IMR-90 (cell line): ENCODE measurements around the gene GRM2. TPM values are rescaled to one million over a fixed set of nuclear protein-coding genes. Genes with fewer than 3 reads are reported as not detected.

Experiments used
- ATAC-seq: fragments of 200-7000 bp; cut with Tn5 transposase; 2 replicates; pipeline ENCODE4 v1.9.1; 2020; ENCODE audit warnings: low read depth, mild to moderate bottlenecking, moderate library complexity
- BruUV-seq: library from RNA; stranded (reverse); fragments of 400-500 nt; replicated peaks from 2 replicates; lab custom pipeline; 2021; lab: Mats Ljungman, UMichigan
- CTCF ChIA-PET: fragments of 300-600 bp; formaldehyde crosslinking; extraction: SDS; loops from one replicate; lab custom pipeline; 2021; ENCODE audit warnings: antibody characterized with exemption; lab: Yijun Ruan, JAX
- POLR2A ChIA-PET: fragments of 300-600 bp; sonication (Branson Sonifier 250); formaldehyde crosslinking; loops from one replicate; lab custom pipeline; 2022; ENCODE audit warnings: antibody characterized with exemption; ENCODE audit not compliant: unreplicated experiment; lab: Charles Lee
- DNase-seq: peaks from one replicate; pipeline ENCODE4 v3.0.0; 2013
- H2AFZ ChIP-seq: replicated peaks from 2 replicates; pipeline ENCODE3; 2013; ENCODE audit warnings: low read length, mild to moderate bottlenecking; ENCODE audit not compliant: poor library complexity
- H2AK5ac ChIP-seq: 2 replicates; pipeline ENCODE4 v1.6.1; 2013; ENCODE audit warnings: low read depth, low read length, inconsistent platforms
- H2AK9ac ChIP-seq: replicated peaks from 2 replicates; pipeline ENCODE3; 2013; ENCODE audit warnings: mild to moderate bottlenecking, low read depth, low read length, moderate library complexity; ENCODE audit not compliant: poor library complexity
- H2BK120ac ChIP-seq: 2 replicates; pipeline ENCODE4 v1.6.1; 2013; ENCODE audit warnings: low read depth, low read length, inconsistent platforms
- H2BK15ac ChIP-seq: 3 replicates; pipeline ENCODE4 v1.6.1; 2013; ENCODE audit warnings: low read depth, low read length, inconsistent platforms
- H2BK20ac ChIP-seq: 2 replicates; pipeline ENCODE4 v1.6.1; 2013; ENCODE audit warnings: low read depth, mild to moderate bottlenecking, inconsistent platforms, low read length, moderate library complexity
- H2BK5ac ChIP-seq: 2 replicates; pipeline ENCODE4 v1.6.1; 2013; ENCODE audit warnings: mild to moderate bottlenecking, low read depth, low read length, inconsistent platforms; ENCODE audit not compliant: poor library complexity, severe bottlenecking
- H3K14ac ChIP-seq: replicated peaks from 2 replicates; pipeline ENCODE4 v1.6.1; 2013; ENCODE audit warnings: low read depth, low read length, inconsistent platforms
- H3K18ac ChIP-seq: 2 replicates; pipeline ENCODE4 v1.6.1; 2013; ENCODE audit warnings: low read depth, low read length, control low read depth
- H3K23ac ChIP-seq: 2 replicates; pipeline ENCODE4 v1.6.1; 2013; ENCODE audit warnings: low read depth, low read length, inconsistent platforms
- H3K27ac ChIP-seq: 2 replicates; pipeline ENCODE4 v1.5.1; 2013; ENCODE audit warnings: mild to moderate bottlenecking, control low read depth, low read length; ENCODE audit not compliant: insufficient read depth
- H3K27me3 ChIP-seq: 2 replicates; pipeline ENCODE4 v1.6.1; 2013; ENCODE audit warnings: low read length; ENCODE audit not compliant: control insufficient read depth, insufficient read depth
- H3K36me3 ChIP-seq: 2 replicates; pipeline ENCODE4 v1.6.1; 2013; ENCODE audit warnings: low read length, mixed read lengths; ENCODE audit not compliant: control insufficient read depth, insufficient read depth
- H3K4ac ChIP-seq: 2 replicates; pipeline ENCODE4 v1.6.1; 2013; ENCODE audit warnings: low read depth, low read length, inconsistent platforms
- H3K4me1 ChIP-seq: 2 replicates; pipeline ENCODE4 v1.6.1; 2013; ENCODE audit warnings: low read length, mixed read lengths; ENCODE audit not compliant: control insufficient read depth, insufficient read depth
- H3K4me2 ChIP-seq: 2 replicates; pipeline ENCODE4 v1.6.1; 2013; ENCODE audit warnings: low read depth, mild to moderate bottlenecking, control low read depth, low read length, moderate library complexity
- H3K4me3 ChIP-seq: 2 replicates; pipeline ENCODE4 v1.5.1; 2013; ENCODE audit warnings: low read depth, mild to moderate bottlenecking, control low read depth, low read length, moderate library complexity; ENCODE audit not compliant: insufficient read depth
- H3K56ac ChIP-seq: 2 replicates; pipeline ENCODE4 v1.6.1; 2013; ENCODE audit warnings: low read length, inconsistent platforms; ENCODE audit not compliant: insufficient read depth; ENCODE audit errors: extremely low read depth
- H3K79me1 ChIP-seq, 2 experiments: 2 replicates each; pipeline ENCODE4 v1.6.1; 2013; ENCODE audit warnings: low read length in 2 of 2, inconsistent platforms in 1 of 2, low read depth in 1 of 2
- H3K9ac ChIP-seq: 2 replicates; pipeline ENCODE4 v1.6.1; 2013; ENCODE audit warnings: low read depth, low read length, control low read depth
- H3K9me1 ChIP-seq: 2 replicates; pipeline ENCODE4 v1.6.1; 2013; ENCODE audit warnings: low read length, inconsistent platforms; ENCODE audit not compliant: insufficient read depth
- H3K9me3 ChIP-seq: 2 replicates; pipeline ENCODE4 v1.6.1; 2013; ENCODE audit warnings: low read length; ENCODE audit not compliant: control insufficient read depth, insufficient read depth
- H4K20me1 ChIP-seq: 2 replicates; pipeline ENCODE4 v1.6.1; 2013; ENCODE audit warnings: low read length, inconsistent platforms; ENCODE audit not compliant: insufficient read depth
- H4K5ac ChIP-seq: 2 replicates; pipeline ENCODE4 v1.6.1; 2013; ENCODE audit warnings: mild to moderate bottlenecking, low read depth, low read length, control low read depth
- H4K8ac ChIP-seq, 2 experiments: 2 replicates each; pipeline ENCODE4 v1.6.1; 2013; ENCODE audit warnings: low read depth in 2 of 2, low read length in 2 of 2, control low read depth in 1 of 2, inconsistent platforms in 1 of 2
- H4K91ac ChIP-seq: 2 replicates; pipeline ENCODE4 v1.6.1; 2013; ENCODE audit warnings: low read depth, low read length, inconsistent platforms; ENCODE audit not compliant: insufficient read depth
- BHLHE40 ChIP-seq: fragments of 150-350 bp; IDR thresholded peaks from 2 replicates; pipeline ENCODE4 v1.6.1; 2016; ENCODE audit warnings: mild to moderate bottlenecking, low read depth, low read length
- FOS ChIP-seq: fragments of 150-350 bp; IDR thresholded peaks from 2 replicates; pipeline ENCODE4 v1.6.1; 2016; ENCODE audit warnings: low read depth, low read length
- MXI1 ChIP-seq: IDR thresholded peaks from 2 replicates; pipeline ENCODE4 v1.6.1; 2012; ENCODE audit warnings: low read depth, mild to moderate bottlenecking, low read length, moderate library complexity, borderline replicate concordance
- POLR2A ChIP-seq: IDR thresholded peaks from 2 replicates; pipeline ENCODE4 v1.6.1; 2012; ENCODE audit warnings: mild to moderate bottlenecking, low read depth, low read length
- RAD21 ChIP-seq: IDR thresholded peaks from 2 replicates; pipeline ENCODE4 v1.6.1; 2012; ENCODE audit warnings: low read length, improper control_type of control experiment
- WGBS, 2 experiments: methylation state at CpG; one replicate each; pipeline versions ENCODE4 v1.1.5 to v1.1.7; 2013; ENCODE audit warnings: missing lambda C conversion rate in 2 of 2; ENCODE audit not compliant: insufficient read length in 1 of 2; ENCODE audit errors: extremely low coverage in 2 of 2; 5-methylcytosine and 5-hydroxymethylcytosine counted together
- dilution Hi-C: fragments of 300-500 bp; cut with HindIII; formaldehyde crosslinking; loops from one replicate; pipeline ENCODE4 v1.14.3; 2018; ENCODE audit warnings: low sequenced_read_pairs; ENCODE audit not compliant: unreplicated experiment
- in situ Hi-C: fragments of 300-500 bp; cut with MboI; formaldehyde crosslinking; loops from 3 replicates; pipeline ENCODE4 v1.14.3; 2019; ENCODE audit warnings: low sequenced_read_pairs, inconsistent platforms, mixed read lengths
- intact Hi-C: fragments of 100-400 bp; cut with micrococcal nuclease; formaldehyde crosslinking; loops from 2 replicates; pipeline ENCODE4 v1.10.0; 2022
- polyA plus RNA-seq, 3 experiments: library from polyadenylated mRNA; depleted of rRNA; stranded (reverse); fragments of >200 nt; gene quantifications; 2 replicates each; pipeline ENCODE4 v1.2.3, GENCODE V29; 2012; ENCODE audit warnings: low replicate concordance in 1 of 3
- total RNA-seq: library from RNA; depleted of rRNA; stranded (reverse); fragments of >200 nt; gene quantifications from 2 replicates; pipeline ENCODE4 v1.2.3, GENCODE V29; 2012
- TF ChIP-seq, protein P1 (sequence below): fragments of 150-350 bp; IDR thresholded peaks from 2 replicates; pipeline ENCODE4 v1.6.1; 2016; ENCODE audit warnings: low read depth, mild to moderate bottlenecking, low read length, moderate library complexity, borderline replicate concordance
- TF ChIP-seq, protein P2 (sequence below): conservative IDR thresholded peaks from 2 replicates; pipeline ENCODE4 v1.5.1; 2012; ENCODE audit warnings: mild to moderate bottlenecking, low read depth, low read length, improper control_type of control experiment

GRM2 gene
- total and polyA plus RNA-seq, 2 of the 4 experiments (the other 2 are of a cell fraction): under 0.01 to 0.14 TPM

DNA sequence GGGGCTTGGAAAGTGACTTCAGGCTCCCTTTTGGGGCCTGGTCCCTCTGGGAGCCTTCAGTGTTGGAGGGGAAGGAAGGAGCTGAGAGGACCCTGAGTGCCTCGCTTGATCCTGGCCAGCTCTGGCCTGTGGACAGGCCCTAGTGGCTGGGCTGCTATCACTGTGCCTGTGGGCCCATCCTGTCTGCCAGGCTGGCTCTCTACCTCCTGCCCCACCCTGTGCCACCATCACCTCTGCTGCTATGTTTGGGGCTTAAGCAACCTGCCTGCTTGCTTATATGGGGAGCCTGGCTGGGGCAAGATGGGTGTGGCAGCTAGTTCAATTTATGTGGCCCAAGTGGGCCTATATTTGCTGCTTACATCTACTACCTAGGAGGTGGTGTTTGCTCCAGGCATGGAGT is 28.7 kb upstream of the GRM2 start:
- Histone ChIP-seq H3K79me1 (peaks cover 20 to 59% of the 10 kb centered on the region in 2 experiments; a peak in 3 of 4 replicates), H4K91ac (no peak overlapping the region), H2BK5ac (no peak overlapping the region), H3K4me3 (no peak overlapping the region), H4K5ac (no peak overlapping the region), H2BK15ac (no peak overlapping the region), H3K27me3 (no peaks in the 10 kb centered on the region), H2BK20ac (no peak overlapping the region), H2AK5ac (no peak overlapping the region), H3K9me3 (no peaks in the 10 kb centered on the region), H3K4ac (no peak overlapping the region), H3K9me1 (peaks cover 12% of the 10 kb centered on the region), H3K23ac (no peak overlapping the region), H2AFZ (no peak overlapping the region), H3K56ac (no peak overlapping the region), H3K18ac (no peak overlapping the region), H3K4me1 (peaks cover 11% of the 10 kb centered on the region), H3K14ac (no peak overlapping the region), H4K8ac (no peak overlapping the region), H3K4me2 (no peak overlapping the region), H4K20me1 (peaks cover 19% of the 10 kb centered on the region), H2BK120ac (no peak overlapping the region), H3K27ac (no peak overlapping the region), H3K36me3 (peaks cover 17% of the 10 kb centered on the region), H2AK9ac (no peak overlapping the region), H3K9ac (no peak overlapping the region)
- BruUV-seq: no TSS peak
- ATAC-seq: no peak
- intact Hi-C loops: no loop called here
- CTCF ChIA-PET: no interaction called here
- POLR2A ChIA-PET: no interaction called here
- WGBS, 2 experiments: no CpG with 5 or more reads among the region's 1 CpG
- in situ Hi-C loops: loop anchor here (25.0 kb wide), 1 partner anchor 1066 kb away; the partner anchor contains the start of genes CISH and MAPKAPK3
- DNase-seq: no peak
- TF ChIP-seq RAD21 (no peak), FOS (no peak), POLR2A (no peak), BHLHE40 (no peak), MXI1 (no peak)
- TF ChIP-seq, protein P1, sequence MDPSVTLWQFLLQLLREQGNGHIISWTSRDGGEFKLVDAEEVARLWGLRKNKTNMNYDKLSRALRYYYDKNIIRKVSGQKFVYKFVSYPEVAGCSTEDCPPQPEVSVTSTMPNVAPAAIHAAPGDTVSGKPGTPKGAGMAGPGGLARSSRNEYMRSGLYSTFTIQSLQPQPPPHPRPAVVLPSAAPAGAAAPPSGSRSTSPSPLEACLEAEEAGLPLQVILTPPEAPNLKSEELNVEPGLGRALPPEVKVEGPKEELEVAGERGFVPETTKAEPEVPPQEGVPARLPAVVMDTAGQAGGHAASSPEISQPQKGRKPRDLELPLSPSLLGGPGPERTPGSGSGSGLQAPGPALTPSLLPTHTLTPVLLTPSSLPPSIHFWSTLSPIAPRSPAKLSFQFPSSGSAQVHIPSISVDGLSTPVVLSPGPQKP: no peak
- TF ChIP-seq, protein P2, sequence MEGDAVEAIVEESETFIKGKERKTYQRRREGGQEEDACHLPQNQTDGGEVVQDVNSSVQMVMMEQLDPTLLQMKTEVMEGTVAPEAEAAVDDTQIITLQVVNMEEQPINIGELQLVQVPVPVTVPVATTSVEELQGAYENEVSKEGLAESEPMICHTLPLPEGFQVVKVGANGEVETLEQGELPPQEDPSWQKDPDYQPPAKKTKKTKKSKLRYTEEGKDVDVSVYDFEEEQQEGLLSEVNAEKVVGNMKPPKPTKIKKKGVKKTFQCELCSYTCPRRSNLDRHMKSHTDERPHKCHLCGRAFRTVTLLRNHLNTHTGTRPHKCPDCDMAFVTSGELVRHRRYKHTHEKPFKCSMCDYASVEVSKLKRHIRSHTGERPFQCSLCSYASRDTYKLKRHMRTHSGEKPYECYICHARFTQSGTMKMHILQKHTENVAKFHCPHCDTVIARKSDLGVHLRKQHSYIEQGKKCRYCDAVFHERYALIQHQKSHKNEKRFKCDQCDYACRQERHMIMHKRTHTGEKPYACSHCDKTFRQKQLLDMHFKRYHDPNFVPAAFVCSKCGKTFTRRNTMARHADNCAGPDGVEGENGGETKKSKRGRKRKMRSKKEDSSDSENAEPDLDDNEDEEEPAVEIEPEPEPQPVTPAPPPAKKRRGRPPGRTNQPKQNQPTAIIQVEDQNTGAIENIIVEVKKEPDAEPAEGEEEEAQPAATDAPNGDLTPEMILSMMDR: no peak
- dilution Hi-C loops: no loop called here
